K562 (cell line): ENCODE results near the gene SYCP3. TPM values are rescaled to one million over a fixed set of nuclear protein-coding genes. Genes with fewer than 3 reads are reported as not detected.
"Not testable (repeated sequence)": the region's sequence is repeated elsewhere in the genome, so short reads cannot be mapped to it uniquely, and the experiment has no call there.

Experiments
- ATAC-seq: fragments of 200-7000 bp; cut with Tn5 transposase; 3 replicates; pipeline ENCODE4 v1.9.1; 2020; ENCODE audit warnings: moderate library complexity
- BruUV-seq: library from RNA; stranded (reverse); fragments of 400-500 nt; replicated peaks from 2 replicates; lab custom pipeline; 2021; lab: Mats Ljungman, UMichigan
- CTCF ChIA-PET: fragments of 300-600 bp; formaldehyde crosslinking; extraction: SDS; loops from one replicate; lab custom pipeline; 2021; ENCODE audit warnings: low intra/inter-chr PET ratio; lab: Yijun Ruan, JAX
- POLR2A ChIA-PET: fragments of 300-600, 350-650 bp; sonication (Branson Sonifier 250); formaldehyde crosslinking; extraction: SDS; loops from one replicate; lab custom pipeline; 2021; ENCODE audit warnings: antibody characterized with exemption, inconsistent platforms; lab: Yijun Ruan, JAX
- DNase-seq, 4 experiments: peaks; one replicate each; pipeline versions ENCODE4 v3.0.0 to v3.0.0-alpha.2; 2011 to 2018; ENCODE audit warnings: low spot score in 3 of 4, mixed read lengths in 3 of 4; ENCODE audit errors: extremely low read depth in 1 of 4
- FAIRE-seq: peaks from 2 replicates; lab custom pipeline; 2011; peaks lifted over from hg19 to GRCh38; lab: Jason Lieb, UNC
- H2AFZ ChIP-seq: 2 replicates; pipeline ENCODE4 v1.6.0; 2011; ENCODE audit warnings: low read depth, low read length, control low read depth, inconsistent platforms
- H3K27ac ChIP-seq: fragments of 200-600 bp; 3 replicates; pipeline ENCODE4 v1.8.0; 2011; ENCODE audit warnings: low read depth, mild to moderate bottlenecking, control low read depth, inconsistent platforms, low read length, moderate library complexity, mixed read lengths; ENCODE audit errors: extremely low read depth
- H3K27me3 ChIP-seq, 2 experiments: fragments of 300-600 bp in 1 of 2; 2 replicates in 1 of 2; 3 replicates in 1 of 2; pipeline versions ENCODE4 v1.6.0 to v1.8.0; 2011; ENCODE audit warnings: inconsistent platforms in 2 of 2, low read length in 2 of 2, mild to moderate bottlenecking in 1 of 2, mixed read lengths in 1 of 2, moderate library complexity in 1 of 2; ENCODE audit not compliant: control insufficient read depth in 2 of 2, insufficient read depth in 2 of 2
- H3K36me3 ChIP-seq: fragments of 300-600 bp; 3 replicates; pipeline ENCODE4 v1.8.0; 2011; ENCODE audit warnings: mild to moderate bottlenecking, low read length, inconsistent platforms; ENCODE audit not compliant: control insufficient read depth, insufficient read depth
- H3K4me1 ChIP-seq, 2 experiments: fragments of 200-600 bp in 1 of 2; replicated peaks in 1 of 2; 2 replicates in 1 of 2; 3 replicates in 1 of 2; pipeline versions ENCODE4 v1.5.1 to v1.8.0; 2011; ENCODE audit warnings: inconsistent platforms in 2 of 2, low read length in 2 of 2, mild to moderate bottlenecking in 1 of 2, mixed read lengths in 1 of 2, moderate library complexity in 1 of 2; ENCODE audit not compliant: control insufficient read depth in 2 of 2, insufficient read depth in 2 of 2
- H3K4me2 ChIP-seq: 2 replicates; pipeline ENCODE4 v1.6.1; 2011; ENCODE audit warnings: low read length, control low read depth, inconsistent platforms, mixed read lengths; ENCODE audit not compliant: insufficient read depth
- H3K4me3 ChIP-seq: fragments of 200-600 bp; sonication (generic), shearing (Covaris generic); 2 replicates; pipeline ENCODE4 v1.5.1; 2016; ENCODE audit warnings: control low read depth, inconsistent platforms
- H3K79me2 ChIP-seq: fragments of 200-600 bp; 3 replicates; pipeline ENCODE4 v1.8.0; 2011; ENCODE audit warnings: low read length, inconsistent platforms; ENCODE audit not compliant: control insufficient read depth, insufficient read depth
- H3K9ac ChIP-seq, 2 experiments: 2 replicates each; pipeline versions ENCODE4 v1.6.0 to v1.6.1; 2011; ENCODE audit warnings: low read depth in 2 of 2, low read length in 2 of 2, control low read depth in 1 of 2, inconsistent platforms in 1 of 2, mild to moderate bottlenecking in 1 of 2, mixed read lengths in 1 of 2; ENCODE audit not compliant: insufficient read depth in 1 of 2
- H3K9me1 ChIP-seq: one replicate; pipeline ENCODE4 v1.6.0; 2011; ENCODE audit warnings: inconsistent platforms, mild to moderate bottlenecking, low read length, moderate library complexity; ENCODE audit not compliant: control insufficient read depth, insufficient read depth
- H3K9me3 ChIP-seq: replicated peaks from 2 replicates; pipeline ENCODE4 v1.5.1; 2011; ENCODE audit warnings: low read depth, low read length, inconsistent platforms; ENCODE audit not compliant: control insufficient read depth, insufficient read depth
- H4K20me1 ChIP-seq: replicated peaks from 2 replicates; pipeline ENCODE4 v1.6.1; 2011; ENCODE audit warnings: low read length, inconsistent platforms, mixed read lengths; ENCODE audit not compliant: control insufficient read depth, insufficient read depth
- POLR3G ChIP-seq: IDR thresholded peaks from 2 replicates; pipeline ENCODE4 v1.6.1; 2011; ENCODE audit not compliant: insufficient read length, insufficient replicate concordance; ENCODE audit errors: extremely low read depth
- RAD51 ChIP-seq: fragments of 450-650 bp; IDR thresholded peaks from 2 replicates; pipeline ENCODE4 v1.7.1; 2016; ENCODE audit warnings: low read depth, mild to moderate bottlenecking, borderline replicate concordance
- TAF15 ChIP-seq: fragments of 200-400 bp; formaldehyde crosslinking; IDR thresholded peaks from 2 replicates; pipeline ENCODE4 v1.6.1; 2017; ENCODE audit warnings: mild to moderate bottlenecking, low read depth, low read length, moderate library complexity
- ZFP36 ChIP-seq: fragments of 150-350 bp; IDR thresholded peaks from 2 replicates; pipeline ENCODE4 v1.6.1; 2018; ENCODE audit warnings: low read length, low read depth; ENCODE audit not compliant: partially characterized antibody
- ZNF253 ChIP-seq: fragments of 250-450 bp; sonication (Bioruptor Pico); conservative IDR thresholded peaks from 2 replicates; pipeline ENCODE4 v1.6.1; 2021; ENCODE audit warnings: mild to moderate bottlenecking
- ZNF354B ChIP-seq: fragments of 250-450 bp; sonication (Bioruptor Pico); IDR thresholded peaks from 2 replicates; pipeline ENCODE4 v1.4.0; 2020
- WGBS: fragments of 100-300 bp; shearing (Covaris generic); methylation state at CpG from one replicate; pipeline ENCODE4 v1.1.6; 2016; ENCODE audit warnings: low coverage, mixed read lengths; ENCODE audit not compliant: insufficient coverage; ENCODE audit errors: missing lambda C conversion rate; 5-methylcytosine and 5-hydroxymethylcytosine counted together
- in situ Hi-C: fragments of 300-500 bp; cut with MboI; formaldehyde crosslinking; loops from 4 replicates; pipeline ENCODE4 v1.15.0; 2018; ENCODE audit warnings: inconsistent platforms, mixed read lengths
- intact Hi-C: fragments of 100-400 bp; cut with micrococcal nuclease; formaldehyde crosslinking; loops from 2 replicates; pipeline ENCODE4 v1.14.2; 2022
- polyA plus RNA-seq, 8 experiments: library from polyadenylated mRNA; depleted of rRNA in 4 of 8; stranded (reverse) in 5 of 8; unstranded in 3 of 8; fragments of >200 nt; fragmentation: Nextera tagmentation in 2 of 8; fragmentation: Illumina TruSeq in 1 of 8; extraction: Ambion mirVana in 2 of 8; extraction: Trizol in 1 of 8; gene quantifications; 2 replicates each; pipeline versions ENCODE4 v1.2.1 to v1.2.3, GENCODE V29; 2011 to 2014; ENCODE audit warnings: inconsistent platforms in 1 of 8, missing spikeins in 1 of 8
- total RNA-seq, 7 experiments: library from RNA; depleted of rRNA in 6 of 7; stranded (reverse); fragments of >200 nt in 6 of 7; fragmentation: Illumina TruSeq in 2 of 7; extraction: Trizol in 2 of 7; gene quantifications; 2 replicates each; pipeline versions ENCODE4 v1.2.1 to v1.2.3, GENCODE V29; 2011 to 2021; ENCODE audit warnings: low replicate concordance in 1 of 7
- TF ChIP-seq, protein P1 (sequence below): sonication (generic); formaldehyde crosslinking; IDR thresholded peaks from 2 replicates; pipeline ENCODE4 v1.8.1; 2023; ENCODE audit warnings: mild to moderate bottlenecking, missing genetic modification reagents

The SYCP3 gene
- total and polyA plus RNA-seq, 9 of the 15 experiments (the other 6 are each of a cell fraction or from before 2014, with no cell fraction given): 0.11 to 0.25 (median 0.22) TPM; not detected in 4

DNA sequence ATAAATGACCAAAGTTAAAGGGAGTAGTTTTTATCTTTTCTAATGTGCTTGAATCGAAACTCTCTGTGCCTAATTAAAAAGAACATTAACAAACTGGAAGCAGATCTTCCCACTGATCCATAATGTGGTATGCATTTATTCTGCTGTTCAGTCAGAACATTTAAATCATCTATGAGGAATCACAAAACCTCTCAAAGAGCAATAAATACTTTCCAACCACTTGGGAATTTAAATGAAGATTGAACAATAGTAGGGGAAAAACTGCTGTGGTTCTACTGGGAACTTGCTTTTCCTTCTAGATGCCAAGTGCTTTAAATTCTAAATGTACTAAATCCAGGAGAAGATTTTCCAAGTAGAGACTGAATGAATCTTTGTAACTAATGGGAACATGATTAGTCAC, 54.2 kb downstream of the SYCP3 start:
- Histone ChIP-seq H3K4me2 (no peak overlapping the region), H4K20me1 (no peaks in the 10 kb centered on the region), H3K36me3 (no peaks in the 10 kb centered on the region), H3K27ac (no peak overlapping the region), H3K27me3 (no peaks in the 10 kb centered on the region), H2AFZ (peak overlapping the region; percentile 34; the same call in 1 of the 2 replicates), H3K9me1 (no peaks in the 10 kb centered on the region), H3K4me1 (no peaks in the 10 kb centered on the region), H3K4me3 (no peak overlapping the region), H3K79me2 (no peaks in the 10 kb centered on the region), H3K9me3 (no peaks in the 10 kb centered on the region), H3K9ac (no peak overlapping the region)
- DNase-seq (no peak), ATAC-seq (no peak), FAIRE-seq (no peak)
- no TSS peak for BruUV-seq
- intact Hi-C loops: no loop called here
- POLR2A ChIA-PET: interaction anchor here (0.9 kb wide), 1 partner anchor 27 kb away, joined by 3 read pairs; no protein-coding TSS in a partner anchor
- in situ Hi-C loops: no loop called here
- 18% methylated on average over 1 of the region's 1 CpG for WGBS
- TF ChIP-seq ZNF354B: no peak
- TF ChIP-seq TAF15: no peak
- no peak for TF ChIP-seq RAD51
- TF ChIP-seq, protein P1, sequence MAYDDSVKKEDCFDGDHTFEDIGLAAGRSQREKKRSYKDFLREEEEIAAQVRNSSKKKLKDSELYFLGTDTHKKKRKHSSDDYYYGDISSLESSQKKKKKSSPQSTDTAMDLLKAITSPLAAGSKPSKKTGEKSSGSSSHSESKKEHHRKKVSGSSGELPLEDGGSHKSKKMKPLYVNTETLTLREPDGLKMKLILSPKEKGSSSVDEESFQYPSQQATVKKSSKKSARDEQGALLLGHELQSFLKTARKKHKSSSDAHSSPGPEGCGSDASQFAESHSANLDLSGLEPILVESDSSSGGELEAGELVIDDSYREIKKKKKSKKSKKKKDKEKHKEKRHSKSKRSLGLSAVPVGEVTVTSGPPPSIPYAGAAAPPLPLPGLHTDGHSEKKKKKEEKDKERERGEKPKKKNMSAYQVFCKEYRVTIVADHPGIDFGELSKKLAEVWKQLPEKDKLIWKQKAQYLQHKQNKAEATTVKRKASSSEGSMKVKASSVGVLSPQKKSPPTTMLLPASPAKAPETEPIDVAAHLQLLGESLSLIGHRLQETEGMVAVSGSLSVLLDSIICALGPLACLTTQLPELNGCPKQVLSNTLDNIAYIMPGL (CRISPR knock-in tag): no peak
- no peak for TF ChIP-seq POLR3G
- TF ChIP-seq ZNF253 (CRISPR knock-in tag): no peak
- no peak for TF ChIP-seq ZFP36
- CTCF ChIA-PET: no interaction called here

DNA sequence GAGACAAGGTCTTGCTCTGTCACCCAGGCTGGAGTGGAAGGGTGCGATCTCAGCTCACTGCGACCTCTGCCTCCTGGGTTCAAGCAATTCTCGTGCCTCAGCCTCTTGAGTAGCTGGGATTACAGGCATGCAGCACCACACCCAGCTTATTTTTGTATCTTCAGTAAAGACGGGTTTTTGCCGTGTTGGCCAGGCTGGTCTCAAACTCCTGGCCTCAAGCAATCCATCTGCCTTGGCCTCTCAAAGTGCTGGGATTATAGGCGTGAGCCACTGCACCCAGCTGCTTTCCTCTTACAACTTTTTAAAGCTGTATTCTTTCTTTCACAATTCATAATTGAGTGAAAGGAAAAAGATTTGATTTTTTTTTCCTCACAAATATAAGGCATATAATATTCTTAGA, 57.6 kb downstream of the SYCP3 start:
- 22% methylated on average over 4 of the region's 6 CpGs for WGBS
- H3K4me3 ChIP-seq, CTCF ChIA-PET, H3K79me2 ChIP-seq, H3K9me3 ChIP-seq, in situ Hi-C loops, H3K9ac ChIP-seq, H3K4me2 ChIP-seq, H4K20me1 ChIP-seq, DNase-seq, H3K27me3 ChIP-seq, H2AFZ ChIP-seq, intact Hi-C loops, FAIRE-seq, H3K36me3 ChIP-seq, ATAC-seq, H3K4me1 ChIP-seq, BruUV-seq, H3K9me1 ChIP-seq, H3K27ac ChIP-seq: not testable (repeated sequence)
- POLR2A ChIA-PET: interaction anchor here (0.5 to 1.1 kb wide), 4 partner anchors 8 to 28 kb away, joined by 3 to 4 read pairs (median 4); no protein-coding TSS in a partner anchor
